Astrocyte (in vitro differentiated cells and primary cell): ENCODE results near the gene HEY2.

Experiments
- EZH2 ChIP-seq: IDR thresholded peaks from 2 replicates; pipeline ENCODE4 v1.6.1; 2012; ENCODE audit warnings: mild to moderate bottlenecking, low read length, inconsistent platforms; ENCODE audit not compliant: insufficient read depth
- TF ChIP-seq, protein P1 (sequence below): IDR thresholded peaks from 2 replicates; pipeline ENCODE4 v1.5.1; 2011; ENCODE audit warnings: low read depth, mild to moderate bottlenecking, inconsistent platforms, low read length, moderate library complexity; ENCODE audit not compliant: insufficient read depth

GRCh38 chr6:125748406-125749172, 843 bp upstream of the HEY2 start:
- TF ChIP-seq, protein P1, sequence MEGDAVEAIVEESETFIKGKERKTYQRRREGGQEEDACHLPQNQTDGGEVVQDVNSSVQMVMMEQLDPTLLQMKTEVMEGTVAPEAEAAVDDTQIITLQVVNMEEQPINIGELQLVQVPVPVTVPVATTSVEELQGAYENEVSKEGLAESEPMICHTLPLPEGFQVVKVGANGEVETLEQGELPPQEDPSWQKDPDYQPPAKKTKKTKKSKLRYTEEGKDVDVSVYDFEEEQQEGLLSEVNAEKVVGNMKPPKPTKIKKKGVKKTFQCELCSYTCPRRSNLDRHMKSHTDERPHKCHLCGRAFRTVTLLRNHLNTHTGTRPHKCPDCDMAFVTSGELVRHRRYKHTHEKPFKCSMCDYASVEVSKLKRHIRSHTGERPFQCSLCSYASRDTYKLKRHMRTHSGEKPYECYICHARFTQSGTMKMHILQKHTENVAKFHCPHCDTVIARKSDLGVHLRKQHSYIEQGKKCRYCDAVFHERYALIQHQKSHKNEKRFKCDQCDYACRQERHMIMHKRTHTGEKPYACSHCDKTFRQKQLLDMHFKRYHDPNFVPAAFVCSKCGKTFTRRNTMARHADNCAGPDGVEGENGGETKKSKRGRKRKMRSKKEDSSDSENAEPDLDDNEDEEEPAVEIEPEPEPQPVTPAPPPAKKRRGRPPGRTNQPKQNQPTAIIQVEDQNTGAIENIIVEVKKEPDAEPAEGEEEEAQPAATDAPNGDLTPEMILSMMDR = no peak
- TF ChIP-seq EZH2 = no peak
